Measurements from ENCODE around the gene KCNMA1.

Gene KCNMA1

DNA sequence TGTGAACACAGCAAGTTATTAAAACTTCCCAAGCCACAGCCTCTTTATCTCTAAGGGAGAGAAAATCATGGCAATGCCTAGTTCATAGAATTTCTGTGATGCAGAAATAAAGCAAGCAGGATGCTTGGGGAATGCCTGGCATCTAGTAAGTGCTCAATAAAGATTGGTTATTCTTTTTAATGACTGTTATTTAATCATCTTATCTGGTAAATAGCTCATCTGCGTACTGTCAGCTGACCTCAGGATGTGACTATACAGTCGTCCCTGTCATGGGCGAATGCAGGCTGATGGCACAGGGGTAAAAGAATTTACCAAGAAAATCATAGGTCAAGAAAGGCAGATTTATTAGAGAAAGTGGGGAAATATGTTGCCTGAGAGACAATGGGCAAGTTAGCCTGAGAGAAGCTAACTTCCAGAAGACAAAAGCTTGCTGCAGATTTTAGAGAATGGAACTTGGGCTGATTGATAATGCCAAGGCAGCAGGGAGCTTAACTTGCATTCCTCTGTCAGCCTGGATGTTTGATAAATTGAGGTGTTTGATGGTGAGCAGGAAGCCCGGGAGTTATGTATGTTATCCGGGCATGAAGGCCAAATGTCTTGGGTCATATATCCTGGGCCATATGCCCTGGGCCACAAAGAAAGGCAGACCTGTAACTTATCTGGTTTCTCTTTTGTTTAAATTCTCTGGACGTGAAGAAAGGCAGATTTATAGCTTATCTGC lies 126.0 kb downstream of the KCNMA1 start:
- no peak for DNase-seq (ENCODE audit: low read depth)
- no peak overlapping the region for H3K4me3 ChIP-seq (ENCODE audit: low read depth, low read length)
- TF ChIP-seq, protein P1, sequence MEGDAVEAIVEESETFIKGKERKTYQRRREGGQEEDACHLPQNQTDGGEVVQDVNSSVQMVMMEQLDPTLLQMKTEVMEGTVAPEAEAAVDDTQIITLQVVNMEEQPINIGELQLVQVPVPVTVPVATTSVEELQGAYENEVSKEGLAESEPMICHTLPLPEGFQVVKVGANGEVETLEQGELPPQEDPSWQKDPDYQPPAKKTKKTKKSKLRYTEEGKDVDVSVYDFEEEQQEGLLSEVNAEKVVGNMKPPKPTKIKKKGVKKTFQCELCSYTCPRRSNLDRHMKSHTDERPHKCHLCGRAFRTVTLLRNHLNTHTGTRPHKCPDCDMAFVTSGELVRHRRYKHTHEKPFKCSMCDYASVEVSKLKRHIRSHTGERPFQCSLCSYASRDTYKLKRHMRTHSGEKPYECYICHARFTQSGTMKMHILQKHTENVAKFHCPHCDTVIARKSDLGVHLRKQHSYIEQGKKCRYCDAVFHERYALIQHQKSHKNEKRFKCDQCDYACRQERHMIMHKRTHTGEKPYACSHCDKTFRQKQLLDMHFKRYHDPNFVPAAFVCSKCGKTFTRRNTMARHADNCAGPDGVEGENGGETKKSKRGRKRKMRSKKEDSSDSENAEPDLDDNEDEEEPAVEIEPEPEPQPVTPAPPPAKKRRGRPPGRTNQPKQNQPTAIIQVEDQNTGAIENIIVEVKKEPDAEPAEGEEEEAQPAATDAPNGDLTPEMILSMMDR (IDR thresholded peaks at IDR 0.05; ENCODE audit: insufficient read depth, low read depth, low read length, missing control alignments), result no peak

DNA sequence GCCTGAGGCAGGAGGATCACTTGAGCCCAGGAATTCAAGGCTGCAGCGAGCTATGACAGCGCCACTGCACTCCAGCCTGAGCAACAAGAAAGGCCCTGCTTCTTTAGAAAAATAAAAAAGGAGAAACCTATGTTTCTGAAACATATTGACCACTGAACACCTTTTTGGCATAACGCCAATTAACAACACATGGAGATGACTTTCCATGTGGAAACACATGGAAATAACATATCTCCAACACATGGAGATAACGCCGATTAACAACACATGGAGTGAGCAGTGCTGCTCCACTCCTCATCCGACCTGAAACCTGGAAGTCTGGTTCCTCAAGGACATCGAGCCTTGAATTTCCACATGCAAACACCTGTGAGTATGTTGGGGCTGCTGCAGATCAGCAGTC lies 126.9 kb downstream of the KCNMA1 start:
- TF ChIP-seq, protein P1 (IDR thresholded peaks at IDR 0.05; ENCODE audit: insufficient read depth, low read depth, low read length, missing control alignments), result no peak
- H3K4me3 ChIP-seq (ENCODE audit: low read depth, low read length), result no peak overlapping the region
- DNase-seq (ENCODE audit: low read depth), result no peak

DNA sequence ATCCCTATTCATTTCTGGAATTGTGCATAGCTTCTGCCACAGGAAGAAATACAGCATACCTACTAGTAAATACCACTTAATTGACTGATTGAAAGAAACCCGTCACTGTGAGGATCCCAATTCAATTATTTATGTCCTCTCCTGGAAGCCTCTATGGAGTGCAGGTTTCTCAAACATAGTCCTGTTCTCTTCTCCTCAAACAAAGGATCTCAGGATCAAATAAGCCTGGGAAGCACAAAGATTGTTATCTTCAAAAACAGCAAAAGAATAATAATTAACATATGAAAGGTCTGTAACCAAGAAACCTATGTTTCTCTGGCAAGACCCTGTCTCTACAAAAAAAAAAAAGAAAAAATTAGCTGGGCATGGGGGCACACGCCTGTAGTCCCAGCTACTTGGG lies 127.3 kb downstream of the KCNMA1 start:
- no peak for DNase-seq (ENCODE audit: low read depth)
- H3K4me3 ChIP-seq (ENCODE audit: low read depth, low read length), result no peak overlapping the region
- TF ChIP-seq, protein P1 (IDR thresholded peaks at IDR 0.05; ENCODE audit: insufficient read depth, low read depth, low read length, missing control alignments), result no peak

DNA sequence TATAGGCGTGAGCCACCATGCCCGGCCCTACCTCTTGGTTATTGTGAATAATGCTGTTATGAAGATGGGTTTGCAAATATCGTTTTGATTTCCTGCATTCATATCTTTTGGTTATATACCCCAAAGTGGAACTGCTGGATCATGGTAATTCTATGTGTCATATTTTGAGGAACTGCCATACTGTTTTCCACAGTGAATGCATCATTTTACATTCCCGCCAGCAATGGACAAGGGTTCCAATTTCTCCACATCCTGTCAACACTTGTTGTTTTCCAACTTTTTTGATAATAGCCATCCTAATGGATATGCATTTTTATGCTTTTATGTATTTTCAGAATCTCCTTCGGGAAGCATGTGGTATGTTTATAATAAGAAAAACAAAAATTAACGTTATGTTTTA lies 128.2 kb downstream of the KCNMA1 start:
- no peak for DNase-seq (ENCODE audit: low read depth)
- TF ChIP-seq, protein P1 (IDR thresholded peaks at IDR 0.05; ENCODE audit: insufficient read depth, low read depth, low read length, missing control alignments), result no peak
- H3K4me3 ChIP-seq (ENCODE audit: low read depth, low read length), result no peak overlapping the region

DNA sequence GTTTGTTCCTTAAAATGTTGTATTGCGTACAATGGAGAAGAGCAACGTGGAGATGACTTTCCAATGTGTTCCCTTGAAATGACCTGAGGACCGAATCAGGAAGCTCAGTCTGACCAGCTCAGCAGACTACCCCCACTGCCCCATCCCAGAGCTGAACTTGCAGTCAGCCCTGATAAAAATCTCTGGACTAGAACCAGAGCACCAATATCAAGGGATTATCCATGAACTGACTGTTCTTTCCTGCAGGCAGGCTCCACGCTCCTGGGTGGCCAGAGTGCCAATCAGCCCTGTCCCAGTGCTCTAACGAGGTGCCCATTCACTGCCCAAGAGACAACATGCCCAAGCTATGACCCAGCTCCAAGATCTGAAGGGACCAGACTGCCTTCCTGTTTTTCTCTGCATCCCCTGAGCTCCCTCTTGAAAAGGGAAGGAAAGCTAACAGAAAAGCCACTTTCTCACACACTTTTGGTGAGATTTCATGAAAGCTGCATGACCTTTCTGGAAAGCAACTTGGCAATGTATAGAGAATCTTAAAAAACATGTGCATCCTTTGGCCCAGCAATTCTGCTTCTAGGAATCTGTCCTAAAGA lies 130.2 kb downstream of the KCNMA1 start:
- TF ChIP-seq, protein P1 (IDR thresholded peaks at IDR 0.05; ENCODE audit: insufficient read depth, low read depth, low read length, missing control alignments), result no peak
- no peak overlapping the region for H3K4me3 ChIP-seq (ENCODE audit: low read depth, low read length)
- DNase-seq (ENCODE audit: low read depth), result no peak

DNA sequence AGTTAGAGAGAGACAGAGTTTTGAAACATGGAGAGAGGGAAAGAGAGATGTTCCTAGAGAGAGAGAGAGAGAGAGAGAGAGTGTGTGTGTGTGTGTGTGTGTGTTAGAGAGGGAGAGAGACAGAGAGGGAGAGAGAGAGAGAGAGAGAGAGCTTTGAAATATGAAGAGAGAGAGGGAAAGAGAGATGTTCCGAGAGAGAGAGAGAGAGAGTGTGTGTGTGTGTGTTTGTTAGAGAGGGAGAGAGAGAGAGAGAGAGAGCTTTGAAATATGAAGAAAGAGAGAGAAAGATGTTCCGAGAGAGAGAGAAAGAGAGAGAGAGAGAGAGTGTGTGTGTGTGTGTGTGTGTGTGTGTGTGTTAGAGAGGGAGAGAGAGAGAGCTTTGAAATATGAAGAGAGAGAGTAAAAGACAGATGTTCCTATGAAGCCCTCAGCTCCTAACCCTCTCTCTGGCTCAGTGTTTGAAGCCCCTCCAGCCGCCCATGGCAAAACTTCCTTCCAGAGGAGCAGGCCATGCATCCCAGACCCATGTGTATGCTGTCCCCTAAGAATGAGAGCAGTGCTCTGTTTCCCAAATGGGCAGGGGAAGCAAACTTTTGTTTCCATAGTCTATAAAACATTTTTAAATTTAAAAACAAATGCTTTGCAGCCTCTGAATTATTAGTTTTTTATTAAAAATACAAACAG lies 130.9 kb downstream of the KCNMA1 start:
- TF ChIP-seq, protein P1 (IDR thresholded peaks at IDR 0.05; ENCODE audit: insufficient read depth, low read depth, low read length, missing control alignments), result no peak
- H3K4me3 ChIP-seq (ENCODE audit: low read depth, low read length), result no peak overlapping the region
- DNase-seq (ENCODE audit: low read depth), result no peak

All from GM12865 (cell line).